ENCODE measurements around the gene LNPK.
"Not testable (repeated sequence)": the region's sequence is repeated elsewhere in the genome, so short reads cannot be mapped to it uniquely, and the experiment has no call there.

The LNPK gene

GRCh38 chr2:175904035-175904434 lies 98.0 kb downstream of the LNPK start:
- DNase-seq (ENCODE audit: low read depth in 2 of 2): no peak

- no peak for DNase-seq (ENCODE audit: low read depth in 2 of 2)
These were observed 98.6 kb downstream of the LNPK start for GRCh38 chr2:175903384-175903936.

GRCh38 chr2:175895957-175896356 lies 106.1 kb downstream of the LNPK start:
- DNase-seq (ENCODE audit: low read depth in 2 of 2): not testable (repeated sequence)

- no peak for DNase-seq (ENCODE audit: low read depth in 2 of 2)
These were observed 110.0 kb downstream of the LNPK start for GRCh38 chr2:175892046-175892445.

GRCh38 chr2:175890636-175891242 lies 111.3 kb downstream of the LNPK start:
- DNase-seq (ENCODE audit: low read depth in 2 of 2): no peak

GRCh38 chr2:175889701-175890302 lies 112.3 kb downstream of the LNPK start:
- DNase-seq (ENCODE audit: low read depth in 2 of 2): no peak

- no peak for DNase-seq (ENCODE audit: low read depth in 2 of 2)
These were observed 114.3 kb downstream of the LNPK start for GRCh38 chr2:175887776-175888175.

- DNase-seq (ENCODE audit: low read depth in 2 of 2): no peak
These were observed 117.2 kb downstream of the LNPK start for GRCh38 chr2:175884697-175885393.

- DNase-seq (ENCODE audit: low read depth in 2 of 2): no peak
These were observed 118.4 kb downstream of the LNPK start for GRCh38 chr2:175883586-175884194.

GRCh38 chr2:175879679-175880078 lies 122.4 kb downstream of the LNPK start:
- no peak for DNase-seq (ENCODE audit: low read depth in 2 of 2)

GRCh38 chr2:175877845-175878544 lies 124.1 kb downstream of the LNPK start:
- no peak for DNase-seq (ENCODE audit: low read depth in 2 of 2)

GRCh38 chr2:175874291-175874690 lies 127.8 kb downstream of the LNPK start:
- no peak for DNase-seq (ENCODE audit: low read depth in 2 of 2)
